Ovary (tissue), 9 donors: ENCODE data around the gene PTGS1. TPM values are rescaled to one million over a fixed set of nuclear protein-coding genes. Genes with fewer than 3 reads are reported as not detected.

Experiments
- DNase-seq, 5 donors: peaks; one replicate each; pipeline ENCODE4 v3.0.0-alpha.2; 2019 to 2020
- H3K27ac ChIP-seq, 2 donors: fragments of 200-600 bp; one replicate each; pipeline versions ENCODE4 v1.5.1 to v1.8.0; 2019 to 2022
- H3K27me3 ChIP-seq: fragments of 200-600 bp; one replicate; pipeline ENCODE4 v1.8.0; 2022
- H3K36me3 ChIP-seq: fragments of 200-600 bp; sonication (generic); one replicate; pipeline ENCODE4 v1.5.1; 2019
- H3K4me1 ChIP-seq: one replicate; pipeline ENCODE4 v1.8.1; 2013; ENCODE audit warnings: mild to moderate bottlenecking, moderate library complexity; ENCODE audit not compliant: insufficient read depth
- H3K4me3 ChIP-seq: fragments of 200-600 bp; sonication (generic); one replicate; pipeline ENCODE4 v1.5.1; 2017
- H3K9me3 ChIP-seq, 2 donors: fragments of 200-600 bp in 1 of 2; sonication (generic) in 1 of 2; one replicate each; pipeline versions ENCODE4 v1.5.1 to v1.8.1; 2013 to 2019; ENCODE audit warnings: mild to moderate bottlenecking in 1 of 2, moderate library complexity in 1 of 2
- EP300 ChIP-seq: sonication (generic); formaldehyde crosslinking; IDR thresholded peaks from one replicate; pipeline ENCODE4 v1.6.1; 2017; ENCODE audit warnings: antibody characterized with exemption
- POLR2A ChIP-seq: fragments of 450-650 bp; IDR thresholded peaks from one replicate; pipeline ENCODE4 v1.6.1; 2017; ENCODE audit warnings: antibody characterized with exemption, mild to moderate bottlenecking, moderate library complexity
- WGBS, 3 donors: extraction: QIAGEN DNeasy Blood & Tissue Kit in 1 of 3; methylation state at CpG; one replicate each; pipeline versions ENCODE4 v1.1.5 to v1.1.7; 2013 to 2017; 5-methylcytosine and 5-hydroxymethylcytosine counted together
- intact Hi-C, 4 donors: fragments of 100-400 bp; cut with DNase I; formaldehyde crosslinking; loops; one replicate each; pipeline versions ENCODE4 v1.11.0 to v1.15.1; 2022 to 2023
- polyA plus RNA-seq, 2 donors: library from polyadenylated mRNA; stranded (reverse); fragments of 200-250 nt in 1 of 2; fragments of 350-450 nt in 1 of 2; fragmentation: Illumina TruSeq in 1 of 2; extraction: RNeasy Lipid Tissue Mini Kit (QIAGEN cat#74804) in 1 of 2; gene quantifications; one replicate each; pipeline ENCODE4 v1.2.3, GENCODE V29; 2013 to 2014
- total RNA-seq, 7 donors: library from RNA; depleted of rRNA in 2 of 7; stranded (reverse); fragments of >200 nt in 2 of 7; fragmentation: NEBNext Ultra II Directional in 3 of 7; extraction: Animal tissue kit (Norgen Biotek cat#: 25700) in 3 of 7; gene quantifications; one replicate each; pipeline versions ENCODE4 v1.1.0 to v1.2.4, GENCODE V29; 2016 to 2023
- TF ChIP-seq, protein P1 (sequence below), 3 donors: fragments of 450-650 bp in 2 of 3; fragments of 200-600 bp in 1 of 3; IDR thresholded peaks; one replicate each; pipeline versions ENCODE4 v1.5.1 to v1.8.0; 2016 to 2022; ENCODE audit warnings: antibody characterized with exemption in 3 of 3, mild to moderate bottlenecking in 1 of 3
- donor health status: DM: no; HTN: no; CAD: no; lungs with moderate emphysema.
- donor health status: DM: no; HTN: no; CAD: no.
- donor health status: Bipolar disorder and iron deficiency.
- donor health status: DM: yes; HTN: yes; CAD: no.
- donor health status: DM: no; HTN: no; CAD: no.
- donor health status: DM: yes; HTN: yes; CAD: no.

Gene PTGS1
- total and polyA plus RNA-seq, 9 donors: 0.90 to 37.1 (median 7.0) TPM

DNA sequence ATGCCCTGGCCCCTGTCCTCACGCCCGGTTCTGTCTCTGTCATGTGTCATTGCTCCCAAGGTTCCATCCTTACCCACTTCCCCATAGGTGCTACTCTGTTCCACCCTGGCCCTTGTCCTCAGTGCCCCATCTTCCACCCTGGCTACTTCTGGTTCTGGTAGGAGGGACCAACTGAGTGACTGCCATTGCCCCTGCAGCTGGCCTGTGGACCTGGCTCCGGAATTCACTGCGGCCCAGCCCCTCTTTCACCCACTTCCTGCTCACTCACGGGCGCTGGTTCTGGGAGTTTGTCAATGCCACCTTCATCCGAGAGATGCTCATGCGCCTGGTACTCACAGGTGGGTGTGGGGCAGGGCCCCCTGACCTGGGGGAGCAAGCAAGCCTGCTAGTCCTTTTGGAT, 7.4 kb downstream of the PTGS1 start:
- Histone ChIP-seq H3K36me3 (no peaks in the 10 kb centered on the region), H3K27ac (no peak overlapping the region), H3K9me3 (no peaks in the 10 kb centered on the region), H3K4me3 (no peak overlapping the region), H3K4me1 (peaks cover 13% of the 10 kb centered on the region), H3K27me3 (no peaks in the 10 kb centered on the region)
- intact Hi-C loops: no loop called here
- DNase-seq: no peak
- WGBS, 3 donors: 89 to 96% (median 93%) methylated on average over 8 of the region's 8 CpGs
- TF ChIP-seq, protein P1, sequence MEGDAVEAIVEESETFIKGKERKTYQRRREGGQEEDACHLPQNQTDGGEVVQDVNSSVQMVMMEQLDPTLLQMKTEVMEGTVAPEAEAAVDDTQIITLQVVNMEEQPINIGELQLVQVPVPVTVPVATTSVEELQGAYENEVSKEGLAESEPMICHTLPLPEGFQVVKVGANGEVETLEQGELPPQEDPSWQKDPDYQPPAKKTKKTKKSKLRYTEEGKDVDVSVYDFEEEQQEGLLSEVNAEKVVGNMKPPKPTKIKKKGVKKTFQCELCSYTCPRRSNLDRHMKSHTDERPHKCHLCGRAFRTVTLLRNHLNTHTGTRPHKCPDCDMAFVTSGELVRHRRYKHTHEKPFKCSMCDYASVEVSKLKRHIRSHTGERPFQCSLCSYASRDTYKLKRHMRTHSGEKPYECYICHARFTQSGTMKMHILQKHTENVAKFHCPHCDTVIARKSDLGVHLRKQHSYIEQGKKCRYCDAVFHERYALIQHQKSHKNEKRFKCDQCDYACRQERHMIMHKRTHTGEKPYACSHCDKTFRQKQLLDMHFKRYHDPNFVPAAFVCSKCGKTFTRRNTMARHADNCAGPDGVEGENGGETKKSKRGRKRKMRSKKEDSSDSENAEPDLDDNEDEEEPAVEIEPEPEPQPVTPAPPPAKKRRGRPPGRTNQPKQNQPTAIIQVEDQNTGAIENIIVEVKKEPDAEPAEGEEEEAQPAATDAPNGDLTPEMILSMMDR (IDR thresholded peaks at IDR 0.05): no peak
- TF ChIP-seq EP300 (no peak), POLR2A (no peak)

DNA sequence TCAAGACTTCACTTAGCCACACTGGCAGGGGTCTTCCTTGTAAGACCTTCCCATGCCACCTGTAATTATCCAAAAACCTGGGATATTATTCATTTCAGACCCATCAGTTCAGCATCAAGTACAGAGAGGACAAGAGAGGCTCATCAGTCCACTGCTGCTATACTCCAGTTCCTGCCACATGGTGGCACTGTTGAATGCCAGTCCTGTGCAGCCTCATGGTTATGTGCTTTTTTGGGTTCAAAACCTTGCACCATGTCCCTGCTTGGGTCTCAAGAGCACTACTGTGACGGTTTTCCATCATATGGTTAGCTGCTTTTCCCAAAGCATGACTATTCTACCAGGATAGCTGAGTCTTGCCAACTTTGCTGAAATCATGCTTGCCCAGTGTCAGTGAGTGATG, 8.5 kb downstream of the PTGS1 start:
- TF ChIP-seq, protein P1 (IDR thresholded peaks at IDR 0.05): no peak
- no peak for TF ChIP-seq EP300
- TF ChIP-seq POLR2A: no peak
- Histone ChIP-seq H3K4me3 (no peak overlapping the region), H3K36me3 (no peaks in the 10 kb centered on the region), H3K9me3 (no peaks in the 10 kb centered on the region), H3K4me1 (peaks cover 13% of the 10 kb centered on the region), H3K27me3 (no peaks in the 10 kb centered on the region), H3K27ac (no peak overlapping the region)
- DNase-seq: no peak
- WGBS, 3 donors: 71 to 86% (median 79%) methylated on average over 1 of the region's 1 CpG
- intact Hi-C loops: no loop called here

DNA sequence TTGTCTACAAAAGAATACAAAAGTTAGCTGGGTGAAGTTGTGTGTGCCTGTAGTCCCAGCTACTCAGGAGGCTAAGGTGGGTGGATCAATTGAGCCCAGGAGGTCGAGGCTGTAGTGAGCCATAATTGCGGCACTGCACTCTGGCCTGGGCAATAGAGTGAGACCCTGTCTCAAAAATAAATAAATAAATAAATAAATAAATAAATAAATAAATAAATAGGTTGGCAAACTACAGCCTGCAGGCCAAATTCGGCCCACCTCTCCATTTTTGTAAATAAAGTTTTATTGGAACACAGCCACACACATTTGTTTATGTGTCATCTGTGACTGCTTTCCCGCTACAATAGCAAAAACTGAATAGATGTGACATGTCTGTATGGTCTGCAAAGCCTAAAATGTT, 9.5 kb downstream of the PTGS1 start:
- H3K27me3 ChIP-seq: no peaks in the 10 kb centered on the region
- no peak overlapping the region for H3K27ac ChIP-seq
- no peak overlapping the region for H3K4me3 ChIP-seq
- peaks cover 9% of the 10 kb centered on the region for H3K4me1 ChIP-seq
- intact Hi-C loops: no loop called here
- H3K36me3 ChIP-seq: no peaks in the 10 kb centered on the region
- TF ChIP-seq POLR2A (no peak), EP300 (no peak)
- TF ChIP-seq, protein P1 (IDR thresholded peaks at IDR 0.05): no peak
- WGBS, 3 donors: 91 to 96% (median 94%) methylated on average over 4 of the region's 4 CpGs
- DNase-seq: no peak
- H3K9me3 ChIP-seq: no peaks in the 10 kb centered on the region

DNA sequence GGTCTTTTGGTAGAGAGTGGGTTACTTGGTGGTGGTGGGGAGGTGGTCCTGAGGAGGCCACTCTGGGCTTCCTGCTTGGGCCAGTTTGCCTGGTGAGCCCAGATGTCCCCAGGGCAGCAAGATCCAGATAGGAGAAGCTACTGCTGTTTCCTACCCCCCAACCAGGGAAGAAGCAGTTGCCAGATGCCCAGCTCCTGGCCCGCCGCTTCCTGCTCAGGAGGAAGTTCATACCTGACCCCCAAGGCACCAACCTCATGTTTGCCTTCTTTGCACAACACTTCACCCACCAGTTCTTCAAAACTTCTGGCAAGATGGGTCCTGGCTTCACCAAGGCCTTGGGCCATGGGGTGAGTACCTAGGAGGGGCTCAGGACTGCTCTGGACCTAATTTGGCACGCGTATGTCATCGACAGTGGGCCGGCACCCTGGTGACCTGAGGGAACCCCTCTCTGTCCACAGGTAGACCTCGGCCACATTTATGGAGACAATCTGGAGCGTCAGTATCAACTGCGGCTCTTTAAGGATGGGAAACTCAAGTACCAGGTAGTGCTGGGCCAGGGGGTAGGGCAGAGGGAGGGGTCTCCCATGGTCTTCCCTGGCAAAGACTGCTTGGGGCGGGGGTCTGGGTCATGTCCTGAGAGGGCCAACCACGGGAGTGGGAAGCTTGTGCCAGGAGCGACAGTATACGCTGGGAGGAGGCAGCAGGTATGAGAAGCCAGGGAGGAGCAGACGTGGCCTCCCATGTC, 10.6 kb downstream of the PTGS1 start:
- 90 to 93% (median 92%) methylated on average over 14 of the region's 14 CpGs for WGBS, 3 donors
- DNase-seq: no peak
- no peaks in the 10 kb centered on the region for H3K36me3 ChIP-seq

More for the DNA sequence above, 10.6 kb downstream of the PTGS1 start:
- intact Hi-C loops: no loop called here
- Histone ChIP-seq H3K4me1 (no peaks in the 10 kb centered on the region), H3K27ac (no peak overlapping the region), H3K9me3 (no peaks in the 10 kb centered on the region), H3K4me3 (no peak overlapping the region), H3K27me3 (no peaks in the 10 kb centered on the region)
- no peak for TF ChIP-seq POLR2A
- no peak for TF ChIP-seq EP300
- TF ChIP-seq, protein P1 (IDR thresholded peaks at IDR 0.05): no peak
